HepG2 (cell line): ENCODE results near the gene NRG3. TPM values are rescaled to one million over a fixed set of nuclear protein-coding genes. Genes with fewer than 3 reads are reported as not detected.

Source experiments
- ATAC-seq: fragments of 200-7000 bp; cut with Tn5 transposase; 3 replicates; pipeline ENCODE4 v1.9.1; 2020; ENCODE audit warnings: mild to moderate bottlenecking, moderate library complexity
- BruUV-seq: library from RNA; stranded (reverse); fragments of 400-500 nt; replicated peaks from 2 replicates; lab custom pipeline; 2021; lab: Mats Ljungman, UMichigan
- CTCF ChIA-PET: fragments of 300-600 bp; formaldehyde crosslinking; extraction: SDS; loops from one replicate; lab custom pipeline; 2021; ENCODE audit warnings: low total read pairs, inconsistent platforms, low intra/inter-chr PET ratio; lab: Yijun Ruan, JAX
- POLR2A ChIA-PET: fragments of 350-600 bp; sonication (Branson Sonifier 250); formaldehyde crosslinking; loops from one replicate; lab custom pipeline; 2020; ENCODE audit warnings: antibody characterized with exemption, inconsistent platforms; lab: Yijun Ruan, JAX
- DNase-seq: peaks from one replicate; pipeline ENCODE4 v3.0.0-alpha.2; 2015; ENCODE audit warnings: low spot score
- FAIRE-seq: peaks from 3 replicates; lab custom pipeline; 2011; peaks lifted over from hg19 to GRCh38; lab: Jason Lieb, UNC
- H2AFZ ChIP-seq: one replicate; pipeline ENCODE4 v1.6.1; 2011; ENCODE audit warnings: low read length, inconsistent platforms
- H3K27ac ChIP-seq: fragments of 300-600 bp; 3 replicates; pipeline ENCODE4 v1.8.0; 2011; ENCODE audit warnings: mixed run types, mild to moderate bottlenecking, mixed read lengths, low read length, inconsistent platforms; ENCODE audit not compliant: insufficient read depth; ENCODE audit errors: extremely low read length
- H3K27me3 ChIP-seq, 2 experiments: fragments of 200-600 bp in 1 of 2; 2 replicates in 1 of 2; 3 replicates in 1 of 2; pipeline versions ENCODE4 v1.6.0 to v1.8.0; 2011; ENCODE audit warnings: low read length in 2 of 2, mild to moderate bottlenecking in 2 of 2, moderate library complexity in 2 of 2, inconsistent platforms in 1 of 2; ENCODE audit not compliant: insufficient read depth in 2 of 2, control insufficient read depth in 1 of 2
- H3K36me3 ChIP-seq, 2 experiments: fragments of 200-600 bp in 1 of 2; replicated peaks in 1 of 2; 2 replicates in 1 of 2; 3 replicates in 1 of 2; pipeline versions ENCODE4 v1.5.1 to v1.8.0; 2011; ENCODE audit warnings: low read length in 2 of 2, inconsistent platforms in 1 of 2; ENCODE audit not compliant: insufficient read depth in 2 of 2, control insufficient read depth in 1 of 2
- H3K4me1 ChIP-seq: 2 replicates; pipeline ENCODE4 v1.5.1; 2012; ENCODE audit warnings: low read length, inconsistent platforms; ENCODE audit not compliant: insufficient read depth
- H3K4me2 ChIP-seq: 2 replicates; pipeline ENCODE4 v1.6.0; 2011; ENCODE audit warnings: low read depth, low read length, inconsistent platforms
- H3K4me3 ChIP-seq, 3 experiments: fragments of 200-600 bp in 1 of 3; sonication (generic), shearing (Covaris generic) in 1 of 3; replicated peaks in 1 of 3; 2 replicates each; pipeline ENCODE4 v1.5.1; 2011 to 2016; ENCODE audit warnings: low read length in 3 of 3, inconsistent platforms in 2 of 3, low read depth in 2 of 3, mild to moderate bottlenecking in 2 of 3, control low read depth in 1 of 3, mixed read lengths in 1 of 3; ENCODE audit not compliant: insufficient read depth in 1 of 3
- H3K79me2 ChIP-seq: one replicate; pipeline ENCODE4 v1.6.1; 2011; ENCODE audit warnings: low read length, inconsistent platforms; ENCODE audit not compliant: insufficient read depth
- H3K9ac ChIP-seq: 2 replicates; pipeline ENCODE4 v1.6.0; 2011; ENCODE audit warnings: mild to moderate bottlenecking, low read depth, low read length, inconsistent platforms; ENCODE audit not compliant: insufficient read depth
- H3K9me3 ChIP-seq: 2 replicates; pipeline ENCODE4 v1.5.1; 2012; ENCODE audit warnings: mild to moderate bottlenecking, low read length
- H4K20me1 ChIP-seq: 2 replicates; pipeline ENCODE4 v1.6.0; 2011; ENCODE audit warnings: inconsistent platforms, mild to moderate bottlenecking, low read length, moderate library complexity; ENCODE audit not compliant: insufficient read depth
- BORCS8-MEF2B ChIP-seq: sonication (generic); formaldehyde crosslinking; IDR thresholded peaks from 2 replicates; pipeline ENCODE4 v1.8.0; 2022; ENCODE audit warnings: mild to moderate bottlenecking, missing genetic modification reagents
- IRF9 ChIP-seq: sonication (generic); formaldehyde crosslinking; IDR thresholded peaks from 2 replicates; pipeline ENCODE4 v1.8.0; 2022; ENCODE audit warnings: missing genetic modification reagents, mild to moderate bottlenecking, borderline replicate concordance
- MED1 ChIP-seq: sonication (generic); formaldehyde crosslinking; IDR thresholded peaks from 2 replicates; pipeline ENCODE4 v1.4.0; 2020; ENCODE audit warnings: missing genetic modification reagents
- NFIC ChIP-seq: IDR thresholded peaks from 2 replicates; pipeline ENCODE4 v1.6.1; 2012; ENCODE audit warnings: mild to moderate bottlenecking, low read length, inconsistent platforms
- PITX1 ChIP-seq: sonication (generic); formaldehyde crosslinking; IDR thresholded peaks from 2 replicates; pipeline ENCODE4 v1.5.1; 2020; ENCODE audit warnings: mild to moderate bottlenecking, missing genetic modification reagents
- RAD51 ChIP-seq: fragments of 450-650 bp; IDR thresholded peaks from 2 replicates; pipeline ENCODE4 v1.6.1; 2016; ENCODE audit warnings: borderline replicate concordance
- SMYD3 ChIP-seq: sonication (generic); formaldehyde crosslinking; IDR thresholded peaks from 2 replicates; pipeline ENCODE4 v1.8.1; 2023; ENCODE audit warnings: mild to moderate bottlenecking, missing genetic modification reagents
- SRY ChIP-seq: sonication (generic); formaldehyde crosslinking; IDR thresholded peaks from 2 replicates; pipeline ENCODE4 v1.8.0; 2022; ENCODE audit warnings: mild to moderate bottlenecking, missing genetic modification reagents
- USF2 ChIP-seq, 2 experiments: sonication (generic) in 1 of 2; formaldehyde crosslinking in 1 of 2; IDR thresholded peaks; 2 replicates each; pipeline versions ENCODE4 v1.5.1 to v1.6.1; 2011 to 2020; ENCODE audit warnings: borderline replicate concordance in 1 of 2, low read depth in 1 of 2, low read length in 1 of 2, mild to moderate bottlenecking in 1 of 2, missing genetic modification reagents in 1 of 2, moderate library complexity in 1 of 2
- ZBTB2 ChIP-seq: sonication (generic); formaldehyde crosslinking; IDR thresholded peaks from 2 replicates; pipeline ENCODE4 v1.8.0; 2022; ENCODE audit warnings: low read depth, missing genetic modification reagents
- ZFY ChIP-seq: sonication (generic); formaldehyde crosslinking; IDR thresholded peaks from 2 replicates; pipeline ENCODE4 v1.4.0; 2020; ENCODE audit warnings: missing genetic modification reagents
- ZNF556 ChIP-seq: sonication (generic); formaldehyde crosslinking; IDR thresholded peaks from 2 replicates; pipeline ENCODE4 v1.4.0; 2020; ENCODE audit warnings: mild to moderate bottlenecking, missing genetic modification reagents, borderline replicate concordance
- ZNF839 ChIP-seq: sonication (generic); formaldehyde crosslinking; IDR thresholded peaks from 2 replicates; pipeline ENCODE4 v1.4.0; 2020; ENCODE audit warnings: missing genetic modification reagents, mild to moderate bottlenecking, borderline replicate concordance
- WGBS: methylation state at CpG from one replicate; pipeline ENCODE4 v1.1.6; 2017; ENCODE audit warnings: low lambda C conversion rate; 5-methylcytosine and 5-hydroxymethylcytosine counted together
- in situ Hi-C: cut with HindIII; loops from 2 replicates; pipeline ENCODE4 v1.10.0; 2017; ENCODE audit warnings: low pct_unique_long_range_greater_than_20kb; ENCODE audit not compliant: extremely low pct_ligation_motif_present
- intact Hi-C: fragments of 100-400 bp; cut with micrococcal nuclease; formaldehyde crosslinking; loops from one replicate; pipeline ENCODE4 v1.10.0; 2022; ENCODE audit not compliant: unreplicated experiment
- polyA plus RNA-seq, 8 experiments: library from polyadenylated mRNA; depleted of rRNA in 3 of 8; stranded (reverse) in 7 of 8; unstranded in 1 of 8; fragments of >200 nt; fragmentation: Illumina TruSeq in 4 of 8; extraction: Trizol in 4 of 8; gene quantifications; 2 replicates each; pipeline versions ENCODE4 v1.2.1 to v1.2.3, GENCODE V29; 2011 to 2016; ENCODE audit warnings: low read depth in 4 of 8, missing spikeins in 1 of 8, mixed read lengths in 1 of 8; ENCODE audit not compliant: insufficient read depth in 1 of 8
- total RNA-seq, 5 experiments: library from RNA; depleted of rRNA; stranded (reverse); fragments of >200 nt; fragmentation: Illumina TruSeq; extraction: Trizol; gene quantifications; 2 replicates each; pipeline ENCODE4 v1.2.3, GENCODE V29; 2016; ENCODE audit warnings: low read depth in 1 of 5
- TF ChIP-seq, protein P1 (sequence below), 2 experiments: sonication (generic) in 1 of 2; formaldehyde crosslinking in 1 of 2; IDR thresholded peaks; 2 replicates each; pipeline versions ENCODE4 v1.4.0 to v1.6.1; 2016 to 2020; ENCODE audit warnings: borderline replicate concordance in 1 of 2, low read depth in 1 of 2, mild to moderate bottlenecking in 1 of 2, missing genetic modification reagents in 1 of 2

NRG3 gene
- total and polyA plus RNA-seq, 2 of the 13 experiments (the other 11 are each of a cell fraction or from before 2014, with no cell fraction given) = not detected

- Histone ChIP-seq H3K4me2 (no peak overlapping the region), H3K79me2 (no peaks in the 10 kb centered on the region), H3K27me3 (no peaks in the 10 kb centered on the region), H3K9me3 (peaks cover 85% of the 10 kb centered on the region), H3K4me3 (no peak overlapping the region), H4K20me1 (no peaks in the 10 kb centered on the region), H3K27ac (no peak overlapping the region), H2AFZ (no peak overlapping the region), H3K36me3 (no peaks in the 10 kb centered on the region), H3K4me1 (no peaks in the 10 kb centered on the region), H3K9ac (no peak overlapping the region)
- intact Hi-C loops = no loop called here
- BruUV-seq = no TSS peak
- in situ Hi-C loops = no loop called here
- ATAC-seq (no peak), FAIRE-seq (no peak), DNase-seq (no peak)
- 2% methylated on average over 3 of the region's 3 CpGs for WGBS
- ChIA-PET POLR2A (no interaction called here), CTCF (no interaction called here)
- no peak for TF ChIP-seq ZBTB2 (CRISPR knock-in tag)
- no peak for TF ChIP-seq IRF9
- no peak for TF ChIP-seq ZNF839 (CRISPR knock-in tag)
- no peak for TF ChIP-seq SRY (CRISPR knock-in tag)
- TF ChIP-seq SMYD3 = no peak
- no peak for TF ChIP-seq MED1 (CRISPR knock-in tag)
- TF ChIP-seq ZFY (CRISPR knock-in tag) = no peak
- no peak for TF ChIP-seq NFIC
- no peak for TF ChIP-seq USF2 (IDR thresholded peaks at IDR 0.05; ENCODE audit: low read depth, low read length)
- no peak for TF ChIP-seq USF2 (CRISPR knock-in tag; IDR thresholded peaks at IDR 0.05; ENCODE audit: borderline replicate concordance)
- no peak for TF ChIP-seq PITX1
- TF ChIP-seq BORCS8-MEF2B = no peak
- TF ChIP-seq, protein P1, sequence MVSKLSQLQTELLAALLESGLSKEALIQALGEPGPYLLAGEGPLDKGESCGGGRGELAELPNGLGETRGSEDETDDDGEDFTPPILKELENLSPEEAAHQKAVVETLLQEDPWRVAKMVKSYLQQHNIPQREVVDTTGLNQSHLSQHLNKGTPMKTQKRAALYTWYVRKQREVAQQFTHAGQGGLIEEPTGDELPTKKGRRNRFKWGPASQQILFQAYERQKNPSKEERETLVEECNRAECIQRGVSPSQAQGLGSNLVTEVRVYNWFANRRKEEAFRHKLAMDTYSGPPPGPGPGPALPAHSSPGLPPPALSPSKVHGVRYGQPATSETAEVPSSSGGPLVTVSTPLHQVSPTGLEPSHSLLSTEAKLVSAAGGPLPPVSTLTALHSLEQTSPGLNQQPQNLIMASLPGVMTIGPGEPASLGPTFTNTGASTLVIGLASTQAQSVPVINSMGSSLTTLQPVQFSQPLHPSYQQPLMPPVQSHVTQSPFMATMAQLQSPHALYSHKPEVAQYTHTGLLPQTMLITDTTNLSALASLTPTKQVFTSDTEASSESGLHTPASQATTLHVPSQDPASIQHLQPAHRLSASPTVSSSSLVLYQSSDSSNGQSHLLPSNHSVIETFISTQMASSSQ (IDR thresholded peaks at IDR 0.05; ENCODE audit: low read depth) = no peak
- TF ChIP-seq, protein P1 (CRISPR knock-in tag; IDR thresholded peaks at IDR 0.05; ENCODE audit: borderline replicate concordance) = no peak
- TF ChIP-seq ZNF556 = no peak
- no peak for TF ChIP-seq RAD51
- TF ChIP-seq, all 625 proteins: peak for 0
Observed at GRCh38 chr10:82211346-82211745, 336.4 kb downstream of the NRG3 start.
